OCI-LY7 (cell line): ENCODE results near the gene YTHDF2. TPM values are rescaled to one million over a fixed set of nuclear protein-coding genes. Genes with fewer than 3 reads are reported as not detected.
"Not testable (repeated sequence)": the region's sequence is repeated elsewhere in the genome, so short reads cannot be mapped to it uniquely, and the experiment has no call there.

ENCODE experiments used
- BruUV-seq: library from RNA; stranded (reverse); fragments of 400-500 nt; replicated peaks from 2 replicates; lab custom pipeline; 2021; lab: Mats Ljungman, UMichigan
- CTCF ChIA-PET: fragments of 300-600 bp; sonication (Branson Sonifier 250); formaldehyde crosslinking; loops from one replicate; lab custom pipeline; 2022; ENCODE audit warnings: antibody characterized with exemption; ENCODE audit not compliant: unreplicated experiment; lab: Charles Lee
- POLR2A ChIA-PET: fragments of 300-600 bp; sonication (Branson Sonifier 250); formaldehyde crosslinking; loops from one replicate; lab custom pipeline; 2022; ENCODE audit warnings: antibody characterized with exemption; lab: Charles Lee
- DNase-seq: peaks from one replicate; pipeline ENCODE4 v3.0.0-alpha.2; 2015; ENCODE audit warnings: low spot score
- H2AFZ ChIP-seq: fragments of 200-600 bp; sonication (generic), shearing (Covaris generic); 2 replicates; pipeline ENCODE4 v1.6.1; 2014; ENCODE audit warnings: mild to moderate bottlenecking, antibody characterized with exemption, low read length, moderate library complexity
- H3K27ac ChIP-seq: fragments of 200-600 bp; sonication (generic); 2 replicates; pipeline ENCODE4 v1.5.1; 2014; ENCODE audit warnings: mixed run types, low read depth, mild to moderate bottlenecking, moderate library complexity, low read length, inconsistent platforms; ENCODE audit not compliant: poor library complexity, severe bottlenecking
- H3K36me3 ChIP-seq: fragments of 200-600 bp; sonication (generic); 2 replicates; pipeline ENCODE4 v1.6.1; 2014; ENCODE audit warnings: mild to moderate bottlenecking, antibody characterized with exemption, low read length, moderate library complexity, mixed read lengths; ENCODE audit not compliant: insufficient read depth
- H3K4me1 ChIP-seq: fragments of 200-600 bp; sonication (generic); 2 replicates; pipeline ENCODE4 v1.5.1; 2014; ENCODE audit warnings: mild to moderate bottlenecking, low read length; ENCODE audit not compliant: insufficient read depth, poor library complexity, severe bottlenecking
- H3K4me2 ChIP-seq: fragments of 200-600 bp; sonication (generic); 2 replicates; pipeline ENCODE4 v1.6.1; 2014; ENCODE audit warnings: mild to moderate bottlenecking, low read length
- H3K4me3 ChIP-seq: fragments of 200-600 bp; sonication (generic); 2 replicates; pipeline ENCODE4 v1.5.1; 2014; ENCODE audit warnings: mild to moderate bottlenecking, low read depth, low read length; ENCODE audit not compliant: poor library complexity, severe bottlenecking
- H3K79me2 ChIP-seq: fragments of 200-600 bp; sonication (generic); 2 replicates; pipeline ENCODE4 v1.6.1; 2016; ENCODE audit warnings: low read depth, mild to moderate bottlenecking, low read length, moderate library complexity, mixed read lengths; ENCODE audit not compliant: insufficient read depth
- H3K9me2 ChIP-seq: fragments of 200-600 bp; sonication (generic); 2 replicates; pipeline ENCODE4 v1.6.1; 2016; ENCODE audit warnings: mild to moderate bottlenecking, low read length, mixed read lengths; ENCODE audit not compliant: insufficient read depth
- H3K9me3 ChIP-seq: fragments of 200-600 bp; sonication (generic); 2 replicates; pipeline ENCODE4 v1.6.1; 2014; ENCODE audit warnings: mild to moderate bottlenecking, mixed run types, low read length, mixed read lengths
- H4K20me1 ChIP-seq: fragments of 200-600 bp; sonication (generic); 2 replicates; pipeline ENCODE4 v1.6.1; 2014; ENCODE audit warnings: mild to moderate bottlenecking, antibody characterized with exemption, low read length, moderate library complexity, mixed read lengths; ENCODE audit not compliant: insufficient read depth
- EZH2phosphoT487 ChIP-seq: fragments of 200-600 bp; sonication (generic); IDR thresholded peaks from 2 replicates; pipeline ENCODE4 v1.6.1; 2018; ENCODE audit warnings: low read depth, borderline replicate concordance, mild to moderate bottlenecking, mixed run types, antibody characterized with exemption, low read length, moderate library complexity, mixed read lengths
- intact Hi-C: fragments of 100-400 bp; cut with micrococcal nuclease; formaldehyde crosslinking; loops from one replicate; pipeline ENCODE4 v1.10.0; 2022; ENCODE audit not compliant: unreplicated experiment
- total RNA-seq, 2 experiments: library from RNA; depleted of rRNA in 1 of 2; stranded (reverse); fragments of >200 nt in 1 of 2; shearing (Covaris generic) in 1 of 2; gene quantifications; 2 replicates each; pipeline ENCODE4 v1.2.3, GENCODE V29; 2014 to 2022
- TF ChIP-seq, protein P1 (sequence below): fragments of 200-600 bp; sonication (generic); conservative IDR thresholded peaks from 2 replicates; pipeline ENCODE4 v1.5.1; 2014; ENCODE audit warnings: mild to moderate bottlenecking, antibody characterized with exemption, low read length, moderate library complexity, mixed read lengths

The YTHDF2 gene
- total RNA-seq, 2 experiments from 2014 or later = 57.9 to 83.6 TPM

DNA sequence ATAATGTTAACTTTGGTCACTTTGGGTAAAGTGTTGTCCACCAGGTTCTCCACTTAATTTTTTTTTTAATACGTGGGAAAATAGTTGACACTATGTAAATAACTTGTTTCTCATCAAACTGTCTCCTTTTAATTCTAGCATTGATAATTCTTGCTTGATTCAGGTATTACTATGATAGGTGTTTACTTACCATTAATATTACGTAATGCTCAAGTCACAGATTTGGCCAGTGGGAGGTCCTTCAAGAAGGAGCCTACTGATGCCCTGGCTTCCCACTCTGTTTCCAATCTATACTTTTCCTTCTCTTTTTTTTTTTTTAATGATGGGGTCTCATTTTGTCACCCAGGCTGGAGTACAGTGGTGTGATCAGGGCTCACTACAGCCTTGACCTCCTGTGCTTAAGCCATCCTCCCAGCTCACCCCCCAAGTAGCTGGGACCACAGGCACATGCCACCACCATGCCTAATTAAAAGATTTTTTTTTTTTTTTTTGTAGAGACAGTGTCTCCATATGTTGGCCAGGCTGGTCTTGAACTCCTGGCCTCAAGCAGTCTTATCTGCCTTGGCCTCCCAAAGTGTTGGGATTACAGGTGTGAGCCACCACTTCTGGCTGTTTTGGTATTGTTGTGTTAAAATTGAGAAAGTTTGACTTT lies 29.9 kb downstream of the YTHDF2 start:
- Histone ChIP-seq H3K9me3 (no peaks in the 10 kb centered on the region), H3K4me2 (no peak overlapping the region), H2AFZ (no peak overlapping the region), H4K20me1 (peaks cover 17% of the 10 kb centered on the region; the same call in 1 of the 2 replicates), H3K36me3 (peaks cover 85% of the 10 kb centered on the region), H3K9me2 (no peaks in the 10 kb centered on the region), H3K4me1 (no peaks in the 10 kb centered on the region), H3K27ac (no peak overlapping the region), H3K79me2 (peaks cover 82% of the 10 kb centered on the region), H3K4me3 (no peak overlapping the region)
- no TSS peak for BruUV-seq
- no peak for TF ChIP-seq EZH2phosphoT487
- TF ChIP-seq, protein P1, sequence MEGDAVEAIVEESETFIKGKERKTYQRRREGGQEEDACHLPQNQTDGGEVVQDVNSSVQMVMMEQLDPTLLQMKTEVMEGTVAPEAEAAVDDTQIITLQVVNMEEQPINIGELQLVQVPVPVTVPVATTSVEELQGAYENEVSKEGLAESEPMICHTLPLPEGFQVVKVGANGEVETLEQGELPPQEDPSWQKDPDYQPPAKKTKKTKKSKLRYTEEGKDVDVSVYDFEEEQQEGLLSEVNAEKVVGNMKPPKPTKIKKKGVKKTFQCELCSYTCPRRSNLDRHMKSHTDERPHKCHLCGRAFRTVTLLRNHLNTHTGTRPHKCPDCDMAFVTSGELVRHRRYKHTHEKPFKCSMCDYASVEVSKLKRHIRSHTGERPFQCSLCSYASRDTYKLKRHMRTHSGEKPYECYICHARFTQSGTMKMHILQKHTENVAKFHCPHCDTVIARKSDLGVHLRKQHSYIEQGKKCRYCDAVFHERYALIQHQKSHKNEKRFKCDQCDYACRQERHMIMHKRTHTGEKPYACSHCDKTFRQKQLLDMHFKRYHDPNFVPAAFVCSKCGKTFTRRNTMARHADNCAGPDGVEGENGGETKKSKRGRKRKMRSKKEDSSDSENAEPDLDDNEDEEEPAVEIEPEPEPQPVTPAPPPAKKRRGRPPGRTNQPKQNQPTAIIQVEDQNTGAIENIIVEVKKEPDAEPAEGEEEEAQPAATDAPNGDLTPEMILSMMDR = no peak
- CTCF ChIA-PET = no interaction called here
- intact Hi-C loops = no loop called here
- POLR2A ChIA-PET = no interaction called here
- DNase-seq = no peak

DNA sequence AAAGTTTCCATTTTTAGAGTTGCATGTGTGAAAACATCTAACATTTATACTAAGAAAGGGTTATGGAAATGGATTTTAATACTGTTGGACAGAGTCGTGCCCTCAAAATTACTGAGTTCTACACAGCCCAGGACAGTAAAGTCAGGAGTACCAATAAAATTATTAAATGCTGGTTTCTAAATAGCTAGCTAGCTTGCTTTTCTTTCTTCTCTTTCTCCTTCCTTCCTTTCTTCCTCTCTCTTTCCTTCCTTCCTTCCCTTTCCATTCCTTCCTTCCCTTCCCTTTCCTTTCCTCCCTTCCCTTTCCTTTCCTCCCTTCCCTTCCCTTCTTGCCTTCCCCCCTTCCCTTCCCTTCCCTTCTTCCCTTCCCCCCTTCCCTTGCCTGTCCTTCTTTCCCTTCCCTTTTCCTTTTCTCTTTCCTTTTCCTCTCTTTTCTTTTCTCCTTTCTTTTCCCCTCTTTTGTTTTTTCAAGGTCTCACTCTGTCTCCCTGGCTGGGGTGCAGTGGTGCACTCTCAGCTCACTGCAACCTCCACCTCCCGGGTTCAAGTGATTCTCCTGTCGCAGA lies 33.9 kb downstream of the YTHDF2 start:
- TF ChIP-seq, protein P1 = no peak
- no peak for TF ChIP-seq EZH2phosphoT487
- Histone ChIP-seq H2AFZ (no peak overlapping the region), H3K4me3 (no peak overlapping the region), H3K36me3 (peaks cover 91% of the 10 kb centered on the region), H3K4me2 (no peak overlapping the region), H3K27ac (no peak overlapping the region), H3K9me2 (no peaks in the 10 kb centered on the region), H3K79me2 (peaks cover 42% of the 10 kb centered on the region), H4K20me1 (peaks cover 18% of the 10 kb centered on the region; the same call in 1 of the 2 replicates), H3K9me3 (no peaks in the 10 kb centered on the region), H3K4me1 (no peaks in the 10 kb centered on the region)
- DNase-seq = no peak
- intact Hi-C loops = no loop called here
- POLR2A ChIA-PET = interaction anchor here (0.7 kb wide), 1 partner anchor 88 kb away, joined by 4 read pairs; no protein-coding TSS in a partner anchor
- BruUV-seq = no TSS peak
- CTCF ChIA-PET = no interaction called here

DNA sequence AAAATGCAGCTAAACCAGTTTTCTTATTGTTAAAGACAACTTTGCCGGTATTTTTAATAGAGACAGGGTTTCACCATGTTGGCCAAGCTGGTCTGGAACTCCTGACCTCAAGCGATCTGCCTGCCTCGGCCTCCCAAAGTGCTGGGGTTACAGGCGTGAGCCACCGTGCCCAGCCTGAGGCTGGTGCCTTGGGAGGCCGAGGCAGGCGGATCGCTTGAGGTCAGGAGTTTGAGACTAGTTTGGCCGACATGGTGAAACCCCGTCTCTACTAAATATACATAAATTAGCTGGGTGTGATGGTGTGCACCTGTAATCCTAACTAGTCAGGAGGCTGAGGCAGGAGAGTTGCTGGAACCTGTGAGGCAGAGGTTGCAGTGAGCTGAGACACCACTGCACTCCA lies 35.2 kb downstream of the YTHDF2 start:
- CTCF ChIA-PET, intact Hi-C loops, H3K9me3 ChIP-seq, H3K27ac ChIP-seq, H3K4me3 ChIP-seq, H3K9me2 ChIP-seq, DNase-seq, H2AFZ ChIP-seq, H3K4me1 ChIP-seq, H3K4me2 ChIP-seq, BruUV-seq: not testable (repeated sequence)
- H3K36me3 ChIP-seq = peaks cover 83% of the 10 kb centered on the region
- H4K20me1 ChIP-seq = peaks cover 12% of the 10 kb centered on the region; the same call in 1 of the 2 replicates
- H3K79me2 ChIP-seq = peaks cover 29% of the 10 kb centered on the region
- POLR2A ChIA-PET = interaction anchor here (0.6 kb wide), 1 partner anchor 127 kb away, joined by 4 read pairs; no protein-coding TSS in a partner anchor
